Activated CD8-positive, alpha-beta T cell treated with anti-CD3 and anti-CD28 coated beads for 36 hours (primary cell): ENCODE results near the gene RYR2. TPM values are rescaled to one million over a fixed set of nuclear protein-coding genes. Genes with fewer than 3 reads are reported as not detected.

Experiments
- ATAC-seq: fragments of 200-7000 bp; cut with Tn5 transposase; one replicate; pipeline ENCODE4 v1.10.0; 2021; ENCODE audit warnings: mild to moderate bottlenecking, moderate library complexity
- CTCF ChIA-PET: fragments of 350-600 bp; sonication (Branson Sonifier 250); formaldehyde crosslinking; loops from one replicate; lab custom pipeline; 2021; ENCODE audit warnings: antibody characterized with exemption; lab: Charles Lee
- POLR2A ChIA-PET: fragments of 350-600 bp; sonication (Branson Sonifier 250); formaldehyde crosslinking; loops from one replicate; lab custom pipeline; 2021; ENCODE audit warnings: antibody characterized with exemption; lab: Charles Lee
- DNase-seq: peaks from one replicate; pipeline ENCODE4 v3.0.0-alpha.2; 2020
- H3K27ac Mint-ChIP-seq: one replicate; pipeline ENCODE4 v1.8.0; 2021; ENCODE audit warnings: mild to moderate bottlenecking, mixed read lengths
- H3K27me3 Mint-ChIP-seq: one replicate; pipeline ENCODE4 v1.8.0; 2021; ENCODE audit warnings: mixed read lengths
- H3K36me3 Mint-ChIP-seq: one replicate; pipeline ENCODE4 v1.8.0; 2021; ENCODE audit warnings: low read depth, mixed read lengths
- H3K4me1 Mint-ChIP-seq: one replicate; pipeline ENCODE4 v1.8.0; 2021; ENCODE audit warnings: low read depth, mixed read lengths
- H3K4me3 Mint-ChIP-seq: one replicate; pipeline ENCODE4 v1.8.0; 2021; ENCODE audit warnings: mild to moderate bottlenecking, moderate library complexity, mixed read lengths
- H3K9me3 Mint-ChIP-seq: one replicate; pipeline ENCODE4 v1.8.0; 2021; ENCODE audit warnings: mixed read lengths
- CTCF ChIP-seq: fragments of 200-600 bp; IDR thresholded peaks from one replicate; pipeline ENCODE4 v1.8.0; 2022; ENCODE audit warnings: antibody characterized with exemption, mild to moderate bottlenecking
- intact Hi-C: fragments of 100-400 bp; cut with micrococcal nuclease; formaldehyde crosslinking; loops from one replicate; pipeline ENCODE4 v1.10.0; 2022
- microRNA-seq: library from miRNA; unstranded; fragments of <30 nt; microRNA quantifications from one replicate; pipeline ENCODE4 v1.2.0, GENCODE V29; 2022; ENCODE audit warnings: borderline microRNAs expressed, borderline replicate concordance
- total RNA-seq, 2 experiments: library from RNA; stranded (reverse); gene quantifications; one replicate each; pipeline ENCODE4 v1.2.3, GENCODE V29; 2021

The RYR2 gene
- total RNA-seq, 2 experiments from 2014 or later = 0.02 TPM

GRCh38 chr1:237875291-237875690, 833.3 kb downstream of the RYR2 start:
- Mint-ChIP-seq H3K4me3 (no peak overlapping the region), H3K9me3 (no peaks in the 10 kb centered on the region), H3K27me3 (no peaks in the 10 kb centered on the region), H3K4me1 (no peaks in the 10 kb centered on the region), H3K27ac (no peak overlapping the region), H3K36me3 (no peaks in the 10 kb centered on the region)
- no peak for TF ChIP-seq CTCF
- intact Hi-C loops = no loop called here
- ChIA-PET CTCF (interaction anchor here (0.6 to 3.1 kb wide), 2 partner anchors 9 to 11 kb away, joined by 3 to 13 read pairs; no protein-coding TSS in a partner anchor), POLR2A (no interaction called here)
- ATAC-seq = no peak
- DNase-seq = no peak

- DNase-seq = no peak
- ChIA-PET POLR2A (no interaction called here), CTCF (interaction anchor here (1.3 kb wide), 1 partner anchor 14 kb away, joined by 5 read pairs; no protein-coding TSS in a partner anchor)
- Mint-ChIP-seq H3K4me1 (no peaks in the 10 kb centered on the region), H3K27ac (no peak overlapping the region), H3K27me3 (no peaks in the 10 kb centered on the region), H3K9me3 (no peaks in the 10 kb centered on the region), H3K4me3 (no peak overlapping the region), H3K36me3 (no peaks in the 10 kb centered on the region)
- no peak for TF ChIP-seq CTCF
- intact Hi-C loops = no loop called here
- ATAC-seq = no peak
These were observed 835.6 kb downstream of the RYR2 start for GRCh38 chr1:237877631-237878030.

- no peaks in the 10 kb centered on the region for H3K27me3 Mint-ChIP-seq
- no peak overlapping the region for H3K27ac Mint-ChIP-seq
- H3K4me1 Mint-ChIP-seq = no peaks in the 10 kb centered on the region
- no peaks in the 10 kb centered on the region for H3K9me3 Mint-ChIP-seq
- POLR2A ChIA-PET = no interaction called here
- CTCF ChIA-PET = interaction anchor here (1.3 kb wide), 1 partner anchor 14 kb away, joined by 5 read pairs; no protein-coding TSS in a partner anchor
- no peak for TF ChIP-seq CTCF
- no peak for DNase-seq
- no peak for ATAC-seq
- no peaks in the 10 kb centered on the region for H3K36me3 Mint-ChIP-seq
- intact Hi-C loops = no loop called here
- no peak overlapping the region for H3K4me3 Mint-ChIP-seq
These were observed 836.4 kb downstream of the RYR2 start for GRCh38 chr1:237878406-237878805.

- ATAC-seq (no peak), DNase-seq (no peak)
- H3K27me3 Mint-ChIP-seq = no peaks in the 10 kb centered on the region
- CTCF ChIA-PET = no interaction called here
- POLR2A ChIA-PET = no interaction called here
- no peak overlapping the region for H3K27ac Mint-ChIP-seq
- no peak for TF ChIP-seq CTCF
- H3K4me3 Mint-ChIP-seq = no peak overlapping the region
- H3K36me3 Mint-ChIP-seq = no peaks in the 10 kb centered on the region
- no peaks in the 10 kb centered on the region for H3K4me1 Mint-ChIP-seq
- no peaks in the 10 kb centered on the region for H3K9me3 Mint-ChIP-seq
- intact Hi-C loops = no loop called here
These were observed 837.2 kb downstream of the RYR2 start for GRCh38 chr1:237879195-237879594.

Small RNAs within 50 kb of the gene (microRNA-seq; reads per million reads assigned to microRNA genes)
- gene MIR4428 = not detected

Other genes starting within 250 kb of the RYR2 start
- 10 to 100 TPM; 72.4 to 72.7 TPM for gene MTR, start 246.9 kb upstream of the RYR2 start, total RNA-seq
- gene MT1HL1, start 37.7 kb upstream of the RYR2 start, total RNA-seq = not detected